Natural killer cell treated with Interleukin-12 subunit alpha and Interleukin-12 subunit beta and Interleukin-15 and Interleukin-18, amount 100 ng/mL, for 72 hours (primary cell): Measurements from ENCODE around the gene RFX2. TPM values are rescaled to one million over a fixed set of nuclear protein-coding genes. Genes with fewer than 3 reads are reported as not detected.
A peak's percentile ranks its signal among the peaks of the same experiment; 100 is the strongest.
"Not testable (repeated sequence)": the region's sequence is repeated elsewhere in the genome, so short reads cannot be mapped to it uniquely, and the experiment has no call there.

Experiments
- ATAC-seq, 2 donors: fragments of 150-1000 bp; cut with Tn5 transposase in 1 of 2; sonication (Bioruptor Pico), chemical (Tn5 transposase) in 1 of 2; 2 replicates each; pipeline ENCODE4 v1.10.0; 2021
- DNase-seq: peaks from one replicate; pipeline ENCODE4 v3.0.0; 2022; ENCODE audit warnings: low spot score
- H3K27ac Mint-ChIP-seq, 2 donors: 1 replicate in 1 of 2; 2 replicates in 1 of 2; pipeline ENCODE4 v1.8.0; 2022; ENCODE audit warnings: mixed read lengths in 2 of 2, mild to moderate bottlenecking in 1 of 2, moderate library complexity in 1 of 2
- H3K27me3 Mint-ChIP-seq, 2 donors: 1 replicate in 1 of 2; 2 replicates in 1 of 2; pipeline ENCODE4 v1.8.0; 2022; ENCODE audit warnings: mixed read lengths in 2 of 2
- H3K36me3 Mint-ChIP-seq: one replicate; pipeline ENCODE4 v1.8.0; 2022; ENCODE audit warnings: mixed read lengths
- H3K4me1 Mint-ChIP-seq, 2 donors: 1 replicate in 1 of 2; 2 replicates in 1 of 2; pipeline ENCODE4 v1.8.0; 2022; ENCODE audit warnings: low read depth in 2 of 2, mixed read lengths in 2 of 2, mild to moderate bottlenecking in 1 of 2
- H3K4me3 Mint-ChIP-seq: one replicate; pipeline ENCODE4 v1.8.0; 2022; ENCODE audit warnings: mixed read lengths
- H3K9me3 Mint-ChIP-seq: 2 replicates; pipeline ENCODE4 v1.8.0; 2022; ENCODE audit warnings: mixed read lengths
- total RNA-seq, 2 donors: library from RNA; stranded (reverse); gene quantifications; one replicate each; pipeline ENCODE4 v1.2.3, GENCODE V29; 2022

The RFX2 gene
- total RNA-seq, 2 donors from 2014 or later, result 6.6 to 6.9 TPM

- no peak overlapping the region for H3K27ac Mint-ChIP-seq
- H3K4me3 Mint-ChIP-seq, result no peak overlapping the region
- peaks cover 0 to 3% of the 10 kb centered on the region in 2 donors for H3K27me3 Mint-ChIP-seq
Measured at GRCh38 chr19:5993648-5994358, 116.5 kb downstream of the RFX2 start.

GRCh38 chr19:5993201-5993600, 117.1 kb downstream of the RFX2 start:
- no peak overlapping the region for H3K4me3 Mint-ChIP-seq
- ATAC-seq (no peak), DNase-seq (no peak)
- H3K9me3 Mint-ChIP-seq, result no peaks in the 10 kb centered on the region
- peaks cover 0 to 3% of the 10 kb centered on the region in 2 donors for H3K4me1 Mint-ChIP-seq
- H3K27ac Mint-ChIP-seq, result no peak overlapping the region
- H3K36me3 Mint-ChIP-seq, result no peaks in the 10 kb centered on the region
- peaks cover 0 to 3% of the 10 kb centered on the region in 2 donors for H3K27me3 Mint-ChIP-seq

More at GRCh38 chr19:5993648-5994358, 116.5 kb downstream of the RFX2 start:
- Mint-ChIP-seq H3K4me1 (peaks cover 0 to 3% of the 10 kb centered on the region in 2 donors), H3K9me3 (no peaks in the 10 kb centered on the region), H3K36me3 (no peaks in the 10 kb centered on the region)
- DNase-seq, result no peak
- ATAC-seq, result no peak

GRCh38 chr19:5992756-5993155, 117.5 kb downstream of the RFX2 start:
- ATAC-seq, result no peak
- DNase-seq, result no peak
- Mint-ChIP-seq H3K27me3 (peaks cover 0 to 3% of the 10 kb centered on the region in 2 donors), H3K36me3 (no peaks in the 10 kb centered on the region), H3K9me3 (no peaks in the 10 kb centered on the region), H3K27ac (no peak overlapping the region), H3K4me1 (peaks cover 0 to 3% of the 10 kb centered on the region in 2 donors), H3K4me3 (no peak overlapping the region)

GRCh38 chr19:5991244-5991838, 119.0 kb downstream of the RFX2 start:
- Mint-ChIP-seq H3K36me3 (no peaks in the 10 kb centered on the region), H3K4me3 (no peak overlapping the region)

GRCh38 chr19:5990289-5990797, 120.0 kb downstream of the RFX2 start:
- DNase-seq, result no peak
- no peaks in the 10 kb centered on the region for H3K9me3 Mint-ChIP-seq
- H3K27ac Mint-ChIP-seq, result no peak overlapping the region
- H3K36me3 Mint-ChIP-seq, result no peaks in the 10 kb centered on the region
- ATAC-seq, result no peak
- peaks cover 8 to 12% of the 10 kb centered on the region in 2 donors for H3K4me1 Mint-ChIP-seq
- H3K27me3 Mint-ChIP-seq, result peaks cover 0 to 3% of the 10 kb centered on the region in 2 donors
- H3K4me3 Mint-ChIP-seq, result no peak overlapping the region

More at GRCh38 chr19:5991244-5991838, 119.0 kb downstream of the RFX2 start:
- Mint-ChIP-seq H3K9me3 (no peaks in the 10 kb centered on the region), H3K27ac (no peak overlapping the region), H3K4me1 (peaks cover 8 to 12% of the 10 kb centered on the region in 2 donors), H3K27me3 (peaks cover 0 to 3% of the 10 kb centered on the region in 2 donors)
- DNase-seq, result no peak
- no peak for ATAC-seq

- no peaks in the 10 kb centered on the region for H3K36me3 Mint-ChIP-seq
- no peak overlapping the region for H3K4me3 Mint-ChIP-seq
- no peaks in the 10 kb centered on the region for H3K9me3 Mint-ChIP-seq
- ATAC-seq (no peak), DNase-seq (no peak)
- peaks cover 8 to 12% of the 10 kb centered on the region in 2 donors for H3K4me1 Mint-ChIP-seq
- no peak overlapping the region for H3K27ac Mint-ChIP-seq
- H3K27me3 Mint-ChIP-seq, result peaks cover 0 to 3% of the 10 kb centered on the region in 2 donors
Measured at GRCh38 chr19:5989388-5990074, 120.8 kb downstream of the RFX2 start.

- Mint-ChIP-seq H3K27ac (no peak overlapping the region), H3K4me3 (no peak overlapping the region), H3K36me3 (no peaks in the 10 kb centered on the region), H3K4me1 (peaks cover 12 to 13% of the 10 kb centered on the region in 2 donors), H3K27me3 (peaks cover 0 to 3% of the 10 kb centered on the region in 2 donors), H3K9me3 (no peaks in the 10 kb centered on the region)
- ATAC-seq, result no peak
- no peak for DNase-seq
Measured at GRCh38 chr19:5988517-5989387, 121.5 kb downstream of the RFX2 start.

- peak in 1 of 2 donors; percentile 61 for ATAC-seq
- peaks cover 0 to 3% of the 10 kb centered on the region in 2 donors for H3K27me3 Mint-ChIP-seq
- DNase-seq, result peak; percentile 84
- H3K4me1 Mint-ChIP-seq, result peaks cover 23 to 24% of the 10 kb centered on the region in 2 donors
- peak overlapping the region in 1 of 2 donors; percentile 86 for H3K27ac Mint-ChIP-seq
- H3K36me3 Mint-ChIP-seq, result no peaks in the 10 kb centered on the region
- H3K9me3 Mint-ChIP-seq, result no peaks in the 10 kb centered on the region
- H3K4me3 Mint-ChIP-seq, result peak overlapping the region; percentile 76
Measured at GRCh38 chr19:5987077-5987818, 123.1 kb downstream of the RFX2 start.

- H3K27ac Mint-ChIP-seq, H3K4me3 Mint-ChIP-seq, H3K36me3 Mint-ChIP-seq, H3K27me3 Mint-ChIP-seq, DNase-seq, H3K9me3 Mint-ChIP-seq, ATAC-seq: not testable (repeated sequence)
- H3K4me1 Mint-ChIP-seq, result peaks cover 23 to 24% of the 10 kb centered on the region in 2 donors
Measured at GRCh38 chr19:5985837-5986236, 124.5 kb downstream of the RFX2 start.

- Mint-ChIP-seq H3K36me3 (no peaks in the 10 kb centered on the region), H3K27me3 (peaks cover 0 to 3% of the 10 kb centered on the region in 2 donors), H3K4me3 (no peak overlapping the region), H3K27ac (no peak overlapping the region), H3K9me3 (no peaks in the 10 kb centered on the region), H3K4me1 (peaks cover 24% of the 10 kb centered on the region in 2 donors)
- DNase-seq, result no peak
- no peak for ATAC-seq
Measured at GRCh38 chr19:5985098-5985783, 125.1 kb downstream of the RFX2 start.

- H3K27me3 Mint-ChIP-seq, result peaks cover 0 to under 1% of the 10 kb centered on the region in 2 donors
- ATAC-seq (no peak), DNase-seq (no peak)
- no peak overlapping the region for H3K27ac Mint-ChIP-seq
- no peaks in the 10 kb centered on the region for H3K9me3 Mint-ChIP-seq
- H3K4me3 Mint-ChIP-seq, result no peak overlapping the region
- no peaks in the 10 kb centered on the region for H3K36me3 Mint-ChIP-seq
- peaks cover 25 to 30% of the 10 kb centered on the region in 2 donors for H3K4me1 Mint-ChIP-seq
Measured at GRCh38 chr19:5984600-5984999, 125.7 kb downstream of the RFX2 start.

- H3K4me3 Mint-ChIP-seq, result peak overlapping the region; percentile 46
- H3K27ac Mint-ChIP-seq, result peak overlapping the region; percentile 76 to 80
- ATAC-seq (no peak), DNase-seq (no peak)
- H3K27me3 Mint-ChIP-seq, result no peaks in the 10 kb centered on the region
- no peaks in the 10 kb centered on the region for H3K36me3 Mint-ChIP-seq
- H3K9me3 Mint-ChIP-seq, result no peaks in the 10 kb centered on the region
- peaks cover 31 to 33% of the 10 kb centered on the region in 2 donors for H3K4me1 Mint-ChIP-seq
Measured at GRCh38 chr19:5983367-5983955, 126.8 kb downstream of the RFX2 start.
